ENCODE data around the gene LPP. TPM values are rescaled to one million over a fixed set of nuclear protein-coding genes. Genes with fewer than 3 reads are reported as not detected.

LPP gene
- total RNA-seq, 1 donor from 2014 or later = 93.9 TPM

DNA sequence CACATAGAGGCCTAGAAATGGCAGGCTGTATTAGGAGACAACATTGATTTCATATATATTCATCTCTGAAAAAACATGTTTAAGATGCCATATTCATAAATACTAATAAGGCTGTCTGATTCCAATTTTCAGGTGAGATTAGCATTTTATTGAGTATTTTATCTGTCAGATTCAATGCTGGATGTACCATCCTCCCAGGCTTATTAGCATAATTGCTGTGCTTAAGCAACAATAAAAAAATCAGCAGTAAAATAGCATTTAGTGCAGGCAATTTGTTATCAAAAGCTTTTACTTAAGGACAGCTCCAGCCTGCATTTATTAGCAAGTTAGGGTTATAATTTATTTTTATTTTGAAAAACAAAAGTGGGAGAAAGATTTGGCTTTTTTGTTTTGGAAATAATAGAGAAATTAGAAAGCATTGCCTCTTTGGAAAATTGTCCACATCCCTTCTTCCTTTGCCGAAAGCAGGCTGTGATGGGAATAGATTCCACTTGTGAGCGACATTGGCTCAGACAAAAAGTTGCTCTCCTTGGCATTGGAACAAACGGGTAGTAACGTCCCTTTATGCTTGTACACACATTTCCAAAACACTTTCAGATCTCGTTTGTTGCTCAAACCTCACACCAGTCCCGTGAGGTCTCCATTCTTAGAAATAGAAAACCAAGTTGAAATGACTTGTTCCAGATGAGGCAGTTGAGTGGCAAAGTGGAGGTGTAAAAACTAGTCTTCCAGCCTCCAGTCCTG is 134.0 kb downstream of the LPP start:
- TF ChIP-seq, protein P1, sequence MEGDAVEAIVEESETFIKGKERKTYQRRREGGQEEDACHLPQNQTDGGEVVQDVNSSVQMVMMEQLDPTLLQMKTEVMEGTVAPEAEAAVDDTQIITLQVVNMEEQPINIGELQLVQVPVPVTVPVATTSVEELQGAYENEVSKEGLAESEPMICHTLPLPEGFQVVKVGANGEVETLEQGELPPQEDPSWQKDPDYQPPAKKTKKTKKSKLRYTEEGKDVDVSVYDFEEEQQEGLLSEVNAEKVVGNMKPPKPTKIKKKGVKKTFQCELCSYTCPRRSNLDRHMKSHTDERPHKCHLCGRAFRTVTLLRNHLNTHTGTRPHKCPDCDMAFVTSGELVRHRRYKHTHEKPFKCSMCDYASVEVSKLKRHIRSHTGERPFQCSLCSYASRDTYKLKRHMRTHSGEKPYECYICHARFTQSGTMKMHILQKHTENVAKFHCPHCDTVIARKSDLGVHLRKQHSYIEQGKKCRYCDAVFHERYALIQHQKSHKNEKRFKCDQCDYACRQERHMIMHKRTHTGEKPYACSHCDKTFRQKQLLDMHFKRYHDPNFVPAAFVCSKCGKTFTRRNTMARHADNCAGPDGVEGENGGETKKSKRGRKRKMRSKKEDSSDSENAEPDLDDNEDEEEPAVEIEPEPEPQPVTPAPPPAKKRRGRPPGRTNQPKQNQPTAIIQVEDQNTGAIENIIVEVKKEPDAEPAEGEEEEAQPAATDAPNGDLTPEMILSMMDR (conservative IDR thresholded peaks at IDR 0.05; ENCODE audit: low read depth, low read length) = no peak
- DNase-seq (ENCODE audit: low read depth) = no peak
- H3K4me3 ChIP-seq (ENCODE audit: low read depth, low read length) = no peak overlapping the region

DNA sequence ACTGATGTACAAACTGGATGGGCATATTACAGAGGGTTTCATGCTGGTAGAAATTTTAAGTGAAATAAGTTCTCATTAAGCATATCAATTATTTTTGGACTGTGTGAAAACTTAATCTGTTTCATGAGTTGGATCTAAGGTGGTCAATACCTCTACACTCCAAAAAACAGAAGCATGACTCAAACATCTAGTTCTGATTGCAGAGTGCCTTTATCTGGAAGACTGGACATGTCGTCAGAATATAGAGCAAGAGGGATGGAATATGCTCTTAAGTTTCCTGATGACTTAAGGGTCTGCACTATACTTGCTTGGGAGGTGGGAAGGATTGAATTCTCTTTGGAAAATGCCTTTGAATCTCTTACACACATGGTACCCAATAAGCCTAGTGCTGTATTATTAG is 138.3 kb downstream of the LPP start:
- no peak overlapping the region for H3K4me3 ChIP-seq (ENCODE audit: low read depth, low read length)
- DNase-seq (ENCODE audit: low read depth) = no peak
- TF ChIP-seq, protein P1 (conservative IDR thresholded peaks at IDR 0.05; ENCODE audit: low read depth, low read length) = no peak

DNA sequence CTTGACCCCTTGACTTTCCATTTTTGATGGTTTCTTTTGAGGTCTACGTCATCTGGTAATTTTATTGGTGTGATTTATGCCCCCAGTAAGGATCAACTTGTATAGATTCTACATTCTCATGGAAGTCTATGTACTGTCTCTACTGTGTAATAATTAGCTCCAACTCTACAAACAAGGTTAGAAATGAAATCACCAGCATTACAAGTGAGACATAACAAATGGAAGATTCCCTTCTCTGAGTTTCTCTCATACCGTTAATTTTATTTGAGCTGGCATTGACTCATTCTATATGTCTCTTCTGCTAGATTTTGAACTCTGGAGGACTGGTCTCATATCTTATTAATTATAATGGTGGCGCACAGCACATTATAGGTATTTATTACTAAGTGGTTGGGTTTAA is 138.9 kb downstream of the LPP start:
- H3K4me3 ChIP-seq (ENCODE audit: low read depth, low read length) = no peak overlapping the region
- TF ChIP-seq, protein P1 (conservative IDR thresholded peaks at IDR 0.05; ENCODE audit: low read depth, low read length) = no peak
- no peak for DNase-seq (ENCODE audit: low read depth)

DNA sequence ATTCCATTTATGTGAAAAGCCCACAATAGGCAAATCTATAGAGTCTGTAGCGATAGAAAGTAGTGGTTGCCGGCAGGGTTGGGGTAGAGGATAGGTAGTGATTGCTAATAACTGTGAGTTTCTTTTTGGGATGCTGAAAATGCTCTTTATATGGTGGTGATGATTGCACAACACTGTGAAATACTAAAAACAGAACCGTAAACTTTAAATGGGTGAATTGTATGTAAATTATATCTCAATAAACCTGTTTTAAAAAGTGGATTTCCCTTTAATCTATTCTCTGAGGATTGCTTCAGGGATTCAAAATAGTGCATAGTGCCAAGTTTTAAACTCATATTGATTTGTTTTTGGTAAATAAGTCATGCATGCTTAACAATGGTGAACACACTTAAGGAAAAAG is 140.2 kb downstream of the LPP start:
- TF ChIP-seq, protein P1 (conservative IDR thresholded peaks at IDR 0.05; ENCODE audit: low read depth, low read length) = no peak
- no peak for DNase-seq (ENCODE audit: low read depth)
- H3K4me3 ChIP-seq (ENCODE audit: low read depth, low read length) = no peak overlapping the region

DNA sequence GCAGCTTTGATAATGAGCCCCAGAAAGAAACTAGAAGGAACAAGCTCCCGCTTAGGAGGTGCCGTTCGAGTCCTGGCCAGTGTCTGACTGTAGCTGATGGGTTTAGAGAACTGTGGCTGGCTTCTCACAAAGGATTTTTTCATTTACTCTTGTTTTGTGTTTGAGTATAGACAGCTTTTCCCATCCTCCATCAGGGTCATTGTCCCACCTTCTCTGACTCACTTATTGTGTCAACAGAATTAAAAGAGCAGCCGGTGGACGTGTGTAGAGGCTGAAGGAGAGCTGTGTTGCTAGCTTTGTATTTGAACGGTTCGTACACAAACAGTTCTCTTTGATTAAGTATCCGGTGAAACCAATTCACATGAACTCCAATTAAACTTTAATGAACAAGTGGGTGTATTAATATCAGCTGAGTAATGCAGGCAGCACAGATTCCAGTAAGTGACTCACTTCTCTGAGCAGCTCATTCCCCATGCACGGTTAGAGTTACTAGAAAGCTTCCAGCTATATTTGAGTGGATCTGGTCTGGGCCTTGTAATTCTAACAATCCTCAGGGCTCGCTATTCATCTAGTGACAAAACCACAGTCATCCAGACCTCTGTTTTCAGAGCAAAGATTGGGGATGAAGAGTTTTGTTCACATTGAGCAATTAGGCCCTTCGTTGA is 141.0 kb downstream of the LPP start:
- H3K4me3 ChIP-seq (ENCODE audit: low read depth, low read length) = peak overlapping the region; percentile 19
- TF ChIP-seq, protein P1 (conservative IDR thresholded peaks at IDR 0.05; ENCODE audit: low read depth, low read length) = no peak
- DNase-seq (ENCODE audit: low read depth) = peak; percentile 100

DNA sequence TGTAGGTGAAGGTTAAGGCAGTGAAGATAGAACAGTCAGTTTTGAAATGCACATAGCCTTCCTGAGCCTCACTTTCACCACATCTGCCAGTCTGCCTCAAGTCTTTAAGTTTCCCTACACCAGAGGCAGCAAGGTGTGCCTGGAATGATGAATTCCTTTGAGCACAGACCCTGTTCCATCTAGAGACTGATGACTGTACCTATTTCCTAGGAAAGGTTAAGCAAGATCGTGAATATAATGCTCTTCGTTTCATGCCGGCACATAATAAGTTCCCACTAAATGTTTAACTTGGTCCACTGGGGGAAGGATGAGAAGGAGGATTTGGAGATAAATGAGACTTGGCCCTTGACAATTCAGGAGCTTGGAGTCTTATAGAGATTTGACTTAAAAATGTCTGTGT is 141.9 kb downstream of the LPP start:
- DNase-seq (ENCODE audit: low read depth) = no peak
- H3K4me3 ChIP-seq (ENCODE audit: low read depth, low read length) = no peak overlapping the region
- TF ChIP-seq, protein P1 (conservative IDR thresholded peaks at IDR 0.05; ENCODE audit: low read depth, low read length) = no peak
